Colonic mucosa (tissue), 4 donors: Measurements from ENCODE around the gene VAC14. TPM values are rescaled to one million over a fixed set of nuclear protein-coding genes. Genes with fewer than 3 reads are reported as not detected.

Experiments used
- DNase-seq: peaks from one replicate; pipeline ENCODE4 v3.0.0-alpha.2; 2020
- H3K27ac ChIP-seq: fragments of 200-600 bp; one replicate; pipeline ENCODE4 v1.8.0; 2021
- H3K27me3 ChIP-seq: fragments of 200-600 bp; one replicate; pipeline ENCODE4 v1.8.0; 2021
- H3K36me3 ChIP-seq: fragments of 200-600 bp; one replicate; pipeline ENCODE4 v1.8.0; 2021
- H3K4me1 ChIP-seq: fragments of 200-600 bp; one replicate; pipeline ENCODE4 v1.8.0; 2021; ENCODE audit warnings: mild to moderate bottlenecking
- H3K4me3 ChIP-seq: fragments of 200-600 bp; one replicate; pipeline ENCODE4 v1.8.0; 2021
- H3K9ac ChIP-seq, 2 donors: one replicate each; pipeline ENCODE4 v1.7.0; 2013; ENCODE audit warnings: control low read depth in 2 of 2, low read depth in 2 of 2, low read length in 2 of 2
- H3K9me3 ChIP-seq: fragments of 200-600 bp; one replicate; pipeline ENCODE4 v1.8.0; 2021
- intact Hi-C: fragments of 100-400 bp; cut with DNase I; formaldehyde crosslinking; loops from one replicate; pipeline ENCODE4 v1.14.1; 2022
- total RNA-seq, 2 donors: library from RNA; stranded (reverse); fragmentation: NEBNext Ultra II Directional in 1 of 2; extraction: Animal tissue kit (Norgen Biotek cat#: 25700) in 1 of 2; gene quantifications; one replicate each; pipeline ENCODE4 v1.2.1, GENCODE V29; 2021
- TF ChIP-seq, protein P1 (sequence below): fragments of 200-600 bp; IDR thresholded peaks from one replicate; pipeline ENCODE4 v1.8.0; 2022; ENCODE audit warnings: antibody characterized with exemption, mild to moderate bottlenecking
- donor health status: healthy.
- donor health status: DM: no; HTN: no; CAD: no.
- donor health status: DM: no; HTN: no; CAD: no.

Gene VAC14
- total RNA-seq, 2 donors from 2014 or later: 20.7 to 41.8 TPM

DNA sequence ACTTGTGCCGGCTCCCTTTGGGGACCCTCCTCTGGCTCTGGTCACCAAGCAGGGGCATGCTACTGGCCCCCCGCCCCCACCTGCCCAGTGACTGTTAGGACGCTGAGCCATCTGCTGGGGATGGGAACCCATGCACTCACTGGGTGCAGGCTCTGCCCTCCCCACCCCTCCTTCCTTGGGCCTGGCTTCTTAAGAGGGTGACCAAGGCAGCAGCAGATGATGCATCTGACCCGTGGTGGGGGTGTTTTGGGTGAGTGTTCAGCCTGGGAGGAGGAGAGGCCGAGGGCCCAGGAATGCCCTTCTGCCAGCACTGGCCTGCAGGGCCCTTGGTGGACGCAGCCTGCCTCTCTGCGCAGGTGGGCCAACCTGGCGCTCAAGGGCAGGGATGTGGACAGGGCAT, 95.9 kb downstream of the VAC14 start:
- Histone ChIP-seq H3K4me1 (no peaks in the 10 kb centered on the region), H3K9me3 (no peaks in the 10 kb centered on the region), H3K9ac (no peak overlapping the region), H3K27me3 (no peaks in the 10 kb centered on the region), H3K36me3 (no peaks in the 10 kb centered on the region), H3K4me3 (no peak overlapping the region), H3K27ac (no peak overlapping the region)
- TF ChIP-seq, protein P1, sequence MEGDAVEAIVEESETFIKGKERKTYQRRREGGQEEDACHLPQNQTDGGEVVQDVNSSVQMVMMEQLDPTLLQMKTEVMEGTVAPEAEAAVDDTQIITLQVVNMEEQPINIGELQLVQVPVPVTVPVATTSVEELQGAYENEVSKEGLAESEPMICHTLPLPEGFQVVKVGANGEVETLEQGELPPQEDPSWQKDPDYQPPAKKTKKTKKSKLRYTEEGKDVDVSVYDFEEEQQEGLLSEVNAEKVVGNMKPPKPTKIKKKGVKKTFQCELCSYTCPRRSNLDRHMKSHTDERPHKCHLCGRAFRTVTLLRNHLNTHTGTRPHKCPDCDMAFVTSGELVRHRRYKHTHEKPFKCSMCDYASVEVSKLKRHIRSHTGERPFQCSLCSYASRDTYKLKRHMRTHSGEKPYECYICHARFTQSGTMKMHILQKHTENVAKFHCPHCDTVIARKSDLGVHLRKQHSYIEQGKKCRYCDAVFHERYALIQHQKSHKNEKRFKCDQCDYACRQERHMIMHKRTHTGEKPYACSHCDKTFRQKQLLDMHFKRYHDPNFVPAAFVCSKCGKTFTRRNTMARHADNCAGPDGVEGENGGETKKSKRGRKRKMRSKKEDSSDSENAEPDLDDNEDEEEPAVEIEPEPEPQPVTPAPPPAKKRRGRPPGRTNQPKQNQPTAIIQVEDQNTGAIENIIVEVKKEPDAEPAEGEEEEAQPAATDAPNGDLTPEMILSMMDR: no peak
- DNase-seq: no peak
- intact Hi-C loops: no loop called here

DNA sequence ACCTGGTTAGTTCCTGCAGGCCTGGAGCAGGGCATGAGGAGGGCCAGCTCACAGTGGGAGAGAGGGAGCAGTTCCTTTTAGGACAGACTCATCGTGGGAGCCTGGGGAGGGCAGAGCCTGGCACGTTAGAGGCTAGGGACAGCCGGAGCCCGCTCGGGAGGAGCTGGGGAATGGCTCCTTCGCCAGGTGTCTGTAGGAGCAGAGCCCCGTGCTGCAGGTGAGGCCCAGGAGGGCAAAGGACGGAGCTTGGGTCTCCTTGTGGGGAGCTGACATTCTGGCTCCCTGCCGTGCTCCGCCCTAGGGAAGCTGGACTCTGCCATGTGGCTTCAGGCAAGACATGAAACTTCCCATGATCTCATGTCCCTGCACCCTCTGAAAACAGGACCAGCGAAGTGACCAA, 96.4 kb downstream of the VAC14 start:
- TF ChIP-seq, protein P1: no peak
- intact Hi-C loops: no loop called here
- DNase-seq: no peak
- Histone ChIP-seq H3K4me1 (no peaks in the 10 kb centered on the region), H3K36me3 (no peaks in the 10 kb centered on the region), H3K9ac (no peak overlapping the region), H3K9me3 (no peaks in the 10 kb centered on the region), H3K4me3 (no peak overlapping the region), H3K27ac (no peak overlapping the region), H3K27me3 (no peaks in the 10 kb centered on the region)

DNA sequence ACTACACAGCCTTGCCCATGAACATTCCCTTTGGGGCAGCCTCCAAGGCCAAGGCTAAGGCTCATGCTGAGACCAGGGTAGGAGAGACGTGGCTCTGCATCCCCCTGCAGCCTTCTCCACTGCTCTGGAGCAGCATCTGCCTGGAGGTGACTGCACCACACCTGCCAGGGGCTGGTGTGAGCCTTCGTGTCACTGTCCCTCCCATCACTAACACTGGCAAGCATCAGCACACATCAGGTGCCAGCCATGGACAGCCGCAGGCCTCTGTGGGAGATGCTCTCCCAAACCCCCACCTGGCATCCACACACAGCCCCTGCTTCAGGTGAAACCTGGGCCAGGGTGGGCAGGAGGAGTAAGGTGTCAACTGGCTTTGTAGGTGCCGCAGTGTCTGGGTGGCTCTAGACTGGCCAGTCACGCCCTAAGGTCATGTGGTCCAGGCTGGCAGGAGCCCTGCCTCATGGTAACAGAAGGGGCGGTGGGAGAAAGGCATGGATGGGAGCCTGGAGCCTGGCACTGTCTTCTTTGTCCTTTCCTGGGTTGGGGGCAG, 97.0 kb downstream of the VAC14 start:
- no peaks in the 10 kb centered on the region for H3K36me3 ChIP-seq
- H3K9ac ChIP-seq: no peak overlapping the region
- H3K27ac ChIP-seq: peak overlapping the region; percentile 61
- DNase-seq: no peak
- H3K4me1 ChIP-seq: no peaks in the 10 kb centered on the region
- H3K9me3 ChIP-seq: no peaks in the 10 kb centered on the region
- intact Hi-C loops: no loop called here
- no peak overlapping the region for H3K4me3 ChIP-seq
- H3K27me3 ChIP-seq: no peaks in the 10 kb centered on the region
- TF ChIP-seq, protein P1: no peak

DNA sequence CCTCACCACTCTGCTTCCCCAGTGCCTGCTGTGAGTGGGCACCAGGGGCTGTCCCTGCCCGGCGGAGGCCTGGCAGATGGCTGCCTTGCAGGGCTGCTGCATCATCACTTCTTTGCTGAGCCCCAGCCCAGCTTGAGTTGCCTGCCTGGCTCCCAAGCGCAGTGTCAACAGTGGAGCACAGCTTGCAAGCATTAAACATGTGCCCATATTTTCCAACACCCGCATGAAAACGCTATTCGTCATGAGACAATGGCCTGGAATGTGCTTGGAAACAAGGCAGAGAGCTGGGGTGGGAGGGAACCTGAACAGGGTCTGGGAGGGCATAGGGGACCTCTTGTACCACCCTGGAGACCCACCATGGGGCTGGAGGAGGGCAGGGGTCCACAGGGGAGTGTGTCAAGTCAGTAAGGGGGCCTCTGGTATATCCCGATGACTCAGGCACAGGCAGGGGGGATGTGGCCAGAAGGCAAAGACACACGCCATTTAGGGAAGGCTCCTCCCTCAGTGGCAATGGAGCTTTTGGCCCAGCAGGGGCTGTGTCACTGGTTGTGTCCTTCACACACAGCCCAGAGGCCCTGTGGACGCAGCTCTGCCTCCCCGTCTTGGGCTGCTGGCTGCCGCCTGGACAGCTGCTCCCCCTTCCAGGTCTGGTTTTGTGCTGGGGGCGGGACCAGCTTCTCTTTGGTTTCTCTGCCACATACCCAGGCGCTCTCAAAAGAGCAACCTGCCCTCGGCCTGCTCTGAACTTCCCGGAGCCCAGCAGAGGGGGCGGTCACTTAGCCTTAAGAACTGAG, 97.7 kb downstream of the VAC14 start:
- Histone ChIP-seq H3K9me3 (no peaks in the 10 kb centered on the region), H3K9ac (peak overlapping the region in 1 of 2 donors; percentile 46), H3K4me3 (no peak overlapping the region), H3K4me1 (no peaks in the 10 kb centered on the region), H3K27me3 (no peaks in the 10 kb centered on the region), H3K27ac (peak overlapping the region; percentile 61), H3K36me3 (no peaks in the 10 kb centered on the region)
- TF ChIP-seq, protein P1: no peak
- intact Hi-C loops: no loop called here
- no peak for DNase-seq

DNA sequence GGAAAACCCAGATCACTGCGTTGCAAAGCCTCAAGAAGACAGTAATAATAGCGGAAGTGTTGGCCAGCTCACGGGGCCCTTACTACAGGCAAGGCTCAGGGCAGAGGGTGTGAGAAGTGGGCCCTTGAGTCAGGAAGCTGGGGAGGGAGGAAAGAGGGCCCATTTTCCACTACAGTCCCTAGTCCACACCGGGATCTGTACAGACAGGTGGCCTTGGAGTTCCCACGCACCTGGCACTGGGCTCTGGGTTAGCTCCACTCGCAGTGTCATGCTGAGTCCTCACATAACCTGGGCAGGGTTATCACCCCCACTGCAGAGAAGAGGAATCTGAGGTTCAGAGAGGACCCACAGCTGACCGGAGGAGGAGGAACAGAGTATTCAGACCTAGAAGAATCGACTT, 98.3 kb downstream of the VAC14 start:
- no peak overlapping the region for H3K4me3 ChIP-seq
- H3K9ac ChIP-seq: peak overlapping the region in 1 of 2 donors; percentile 46
- no peak for DNase-seq
- H3K27ac ChIP-seq: peak overlapping the region; percentile 61
- TF ChIP-seq, protein P1: no peak
- H3K4me1 ChIP-seq: no peaks in the 10 kb centered on the region
- H3K36me3 ChIP-seq: no peaks in the 10 kb centered on the region
- H3K9me3 ChIP-seq: no peaks in the 10 kb centered on the region
- intact Hi-C loops: no loop called here
- no peaks in the 10 kb centered on the region for H3K27me3 ChIP-seq
